ENCODE data around the gene ST7. TPM values are rescaled to one million over a fixed set of nuclear protein-coding genes. Genes with fewer than 3 reads are reported as not detected.
A peak's percentile ranks its signal among the peaks of the same experiment; 100 is the strongest.
"Not testable (repeated sequence)": the region's sequence is repeated elsewhere in the genome, so short reads cannot be mapped to it uniquely, and the experiment has no call there.

ST7 gene
- total RNA-seq, 1 experiment from 2014 or later = 14.7 TPM

DNA sequence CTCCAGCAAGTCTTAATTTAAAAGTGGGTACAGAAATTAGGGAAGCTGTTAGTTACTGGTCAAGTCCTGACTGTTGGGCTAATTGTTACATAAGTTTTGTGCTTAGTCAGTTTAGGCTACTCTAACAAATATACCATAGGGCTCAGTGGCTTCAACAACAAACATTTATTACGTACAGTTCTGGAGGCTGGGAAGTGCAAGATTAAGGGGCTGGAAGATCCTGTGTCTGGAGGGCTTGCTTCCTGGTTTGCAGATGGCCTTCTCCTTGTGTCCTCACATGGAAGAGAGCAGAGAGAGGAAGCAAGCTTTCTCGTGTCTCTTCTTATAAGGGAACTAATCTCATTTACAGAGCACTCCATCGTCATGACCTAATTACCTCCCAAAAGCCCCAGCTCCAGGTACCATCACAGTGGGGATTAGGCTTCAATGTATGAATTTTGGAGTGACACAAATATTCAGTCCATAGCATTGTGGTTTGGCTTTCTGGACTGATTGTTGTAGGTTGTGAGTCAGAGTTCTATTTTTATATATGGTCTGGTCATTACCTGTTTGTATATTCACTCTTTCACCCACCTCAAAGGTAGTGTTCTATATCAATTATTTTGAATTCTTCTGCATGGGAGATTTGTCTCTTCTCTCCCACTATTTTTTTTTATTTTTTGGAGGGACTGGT is 17.1 kb downstream of the ST7 start:
- in situ Hi-C loops (cut with HindIII; ENCODE audit: low sequenced_read_pairs) = no loop called here

DNA sequence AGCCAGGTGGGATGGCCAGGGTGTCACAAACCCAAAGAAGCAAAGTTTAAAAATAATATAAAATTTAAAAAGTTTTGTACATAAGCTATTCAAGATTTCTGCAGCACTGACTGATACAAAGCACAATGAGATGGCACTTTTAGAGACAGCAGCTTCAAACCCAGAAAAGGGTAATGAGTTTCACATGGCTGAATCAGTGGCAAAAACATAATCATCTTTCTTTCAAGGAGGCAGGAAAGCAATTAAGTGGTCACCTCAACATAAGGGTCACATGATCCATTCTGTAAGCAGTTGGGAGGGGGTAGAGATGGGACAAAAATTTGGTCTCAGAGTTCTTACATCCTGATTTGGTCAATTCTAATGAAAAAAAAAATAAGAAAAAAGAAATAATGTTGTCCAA is 17.9 kb downstream of the ST7 start:
- in situ Hi-C loops (cut with HindIII; ENCODE audit: low sequenced_read_pairs); DNase-seq (ENCODE audit: low spot score): not testable (repeated sequence)

More for the DNA sequence above, 17.1 kb downstream of the ST7 start:
- no peak for DNase-seq (ENCODE audit: low spot score)

DNA sequence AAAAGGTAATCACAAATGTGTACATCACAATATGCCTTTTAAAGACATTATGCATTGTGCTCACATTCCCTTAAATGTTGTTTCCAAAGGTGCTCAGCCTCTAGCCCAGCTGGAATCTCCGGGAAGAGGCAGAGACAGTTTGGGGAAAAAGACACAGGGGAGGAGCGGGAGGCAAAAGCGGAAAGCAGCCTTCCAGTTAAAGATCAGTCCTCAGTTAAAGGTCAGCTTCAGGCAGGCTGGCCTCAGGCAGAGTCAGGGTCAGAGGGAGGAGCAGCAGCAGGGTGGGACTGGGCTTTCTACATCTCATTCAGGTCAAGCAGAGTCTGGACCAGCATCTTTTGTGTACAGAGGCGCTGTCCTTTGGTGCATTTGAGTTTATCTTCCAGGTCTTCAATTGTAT is 18.6 kb downstream of the ST7 start:
- DNase-seq (ENCODE audit: low spot score) = no peak
- in situ Hi-C loops (cut with HindIII; ENCODE audit: low sequenced_read_pairs) = no loop called here

DNA sequence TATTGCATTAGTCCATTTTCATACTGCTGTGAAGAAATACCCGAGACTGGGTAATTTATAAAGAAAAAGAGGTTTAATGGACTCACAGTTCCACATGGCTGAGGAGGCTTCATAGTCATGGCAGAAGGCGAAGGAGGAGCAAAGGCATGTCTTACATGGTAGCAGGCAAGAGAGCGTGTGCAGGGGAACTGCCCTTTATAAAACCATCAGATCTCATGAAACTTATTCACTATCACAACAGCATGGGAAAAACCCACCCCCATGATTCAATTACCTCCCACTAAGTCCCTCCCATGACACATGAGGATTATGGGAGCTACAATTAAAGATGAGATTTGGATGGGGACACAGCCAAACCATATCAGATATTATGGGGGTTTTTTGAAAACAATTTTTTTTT is 21.7 kb downstream of the ST7 start:
- DNase-seq (ENCODE audit: low spot score); in situ Hi-C loops (cut with HindIII; ENCODE audit: low sequenced_read_pairs): not testable (repeated sequence)

DNA sequence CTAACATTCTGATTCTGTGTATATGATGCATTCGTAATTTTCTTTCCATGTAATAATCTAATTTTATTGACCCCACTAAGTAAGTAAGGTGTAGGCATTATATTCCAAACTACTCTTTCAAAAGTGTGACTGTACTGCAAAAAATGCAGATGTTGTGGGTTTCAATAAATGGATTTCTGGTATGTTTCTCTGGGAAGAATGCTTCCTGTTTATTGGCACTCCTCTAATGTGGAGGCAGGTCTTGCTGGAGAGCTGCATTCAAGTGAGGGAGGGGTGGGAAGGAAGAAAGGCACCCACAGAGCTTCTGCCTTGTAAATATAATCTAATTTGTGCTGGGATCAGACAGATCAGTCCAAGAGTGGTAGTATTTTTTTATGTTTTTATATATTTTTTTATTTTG is 23.9 kb downstream of the ST7 start:
- no peak for DNase-seq (ENCODE audit: low spot score)
- in situ Hi-C loops (cut with HindIII; ENCODE audit: low sequenced_read_pairs) = no loop called here

DNA sequence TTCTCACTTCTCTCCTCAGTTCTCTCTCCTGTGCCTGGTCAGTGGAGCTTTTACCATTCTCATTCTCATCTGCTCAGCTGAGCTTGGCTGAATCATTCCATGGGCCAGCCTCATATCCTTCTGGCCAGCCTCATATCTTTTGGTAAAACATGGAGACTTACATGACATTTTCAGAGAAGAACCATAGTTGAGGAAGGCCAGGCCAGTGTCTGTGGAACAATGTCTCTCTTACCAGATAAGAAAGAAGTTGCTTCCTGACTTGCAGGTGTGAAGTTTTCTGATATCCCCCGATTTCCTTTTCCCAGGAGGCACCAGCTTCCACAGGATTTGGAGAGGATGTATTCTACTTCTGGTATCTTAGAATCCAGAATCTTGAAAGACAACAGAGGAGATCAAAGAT is 24.7 kb downstream of the ST7 start:
- DNase-seq (ENCODE audit: low spot score) = no peak
- in situ Hi-C loops (cut with HindIII; ENCODE audit: low sequenced_read_pairs) = no loop called here

DNA sequence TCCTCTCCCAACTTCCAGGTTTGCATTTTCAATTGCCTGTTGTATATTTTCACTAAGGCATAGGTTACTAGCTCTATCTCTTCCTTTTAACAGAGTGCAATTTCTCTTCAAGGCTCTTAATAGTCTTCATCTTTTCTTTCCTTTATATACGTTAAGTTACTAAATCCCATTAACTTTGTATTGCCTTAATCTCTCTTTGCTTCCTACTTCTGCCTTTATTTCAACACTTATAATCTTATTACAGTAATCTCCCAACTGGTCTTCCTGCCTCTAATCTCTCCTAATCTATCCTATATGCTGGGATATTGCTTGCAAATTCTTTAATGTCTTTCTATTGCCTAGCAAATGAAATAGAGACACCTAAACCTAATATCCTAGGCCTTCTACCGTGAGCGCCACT is 26.1 kb downstream of the ST7 start:
- in situ Hi-C loops (cut with HindIII; ENCODE audit: low sequenced_read_pairs) = no loop called here
- no peak for DNase-seq (ENCODE audit: low spot score)

DNA sequence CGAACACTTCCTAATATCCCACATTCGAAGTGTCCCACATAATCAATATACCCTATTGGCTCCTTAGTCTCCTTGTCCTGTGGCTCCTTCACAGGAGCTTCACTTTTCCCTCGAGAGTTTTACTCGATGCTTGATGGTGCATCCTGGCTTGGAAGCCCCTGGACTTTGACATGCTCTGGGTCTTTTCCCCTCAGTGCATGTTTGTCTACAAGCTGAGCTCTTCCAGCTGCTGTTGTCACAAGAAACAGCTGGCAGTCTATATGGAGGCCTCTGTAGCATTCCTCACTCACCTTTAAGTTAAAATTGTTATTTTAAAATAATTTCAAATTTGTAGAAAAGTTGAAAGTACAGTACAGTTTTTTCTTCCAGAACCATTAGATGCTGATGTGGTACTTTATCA is 27.1 kb downstream of the ST7 start:
- DNase-seq (ENCODE audit: low spot score) = no peak
- in situ Hi-C loops (cut with HindIII; ENCODE audit: low sequenced_read_pairs) = no loop called here

DNA sequence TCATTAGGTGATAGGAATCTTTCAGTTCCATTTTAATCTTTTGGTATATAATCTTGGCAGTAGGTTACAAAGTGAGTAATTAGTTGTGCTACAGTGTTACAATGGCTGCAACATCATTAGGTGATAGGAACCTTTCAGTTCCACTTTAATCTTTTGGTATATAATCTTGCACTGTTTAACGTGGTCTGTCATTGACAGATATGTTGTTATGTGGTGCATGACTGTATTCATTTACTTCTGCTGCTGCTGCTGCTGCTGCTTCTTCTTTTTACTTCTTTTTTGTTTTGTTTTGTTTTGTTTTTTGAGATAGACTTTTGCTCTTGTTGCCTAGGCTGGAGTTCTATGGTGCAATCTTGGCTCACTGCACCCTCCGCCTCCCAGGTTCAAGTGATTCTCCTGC is 28.6 kb downstream of the ST7 start:
- in situ Hi-C loops (cut with HindIII; ENCODE audit: low sequenced_read_pairs) = no loop called here
- DNase-seq (ENCODE audit: low spot score) = no peak

DNA sequence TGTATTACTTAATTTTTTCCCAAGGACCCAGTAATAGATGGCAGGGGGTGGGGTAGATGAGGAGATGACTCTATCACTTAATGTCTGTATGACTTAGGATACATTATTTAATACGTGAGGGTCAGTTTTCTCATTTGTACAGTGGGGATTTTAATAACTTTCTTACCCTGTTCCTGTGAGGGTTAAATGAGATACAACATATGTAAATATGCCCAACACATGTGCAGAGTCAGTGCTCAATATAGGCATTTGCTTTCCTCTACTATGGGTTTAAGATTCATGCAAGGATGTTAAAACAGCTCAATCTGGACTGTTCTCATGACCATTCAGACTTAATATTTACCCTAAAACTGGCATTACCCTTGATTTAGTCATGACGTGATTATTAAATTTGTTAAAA is 31.2 kb downstream of the ST7 start:
- in situ Hi-C loops (cut with HindIII; ENCODE audit: low sequenced_read_pairs) = no loop called here
- no peak for DNase-seq (ENCODE audit: low spot score)

DNA sequence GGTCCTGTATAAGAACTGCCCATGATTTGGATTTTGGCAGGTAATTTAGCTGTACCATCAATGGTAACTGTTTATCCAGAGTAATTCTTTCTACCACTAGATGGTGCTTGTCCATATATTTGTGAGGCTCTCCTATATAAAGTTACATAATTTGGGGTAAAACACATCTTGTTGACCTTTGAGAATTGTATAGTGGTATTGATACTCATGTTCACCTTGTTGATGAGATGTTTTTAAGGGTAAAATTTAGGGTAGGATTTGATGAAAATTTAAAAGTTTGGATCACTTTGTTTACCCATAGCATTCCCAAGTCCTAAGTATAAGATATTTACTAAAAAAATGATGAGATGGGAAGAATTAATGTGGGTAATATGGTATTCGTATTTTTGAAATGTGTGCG is 31.6 kb downstream of the ST7 start:
- peak; percentile 75 for DNase-seq (ENCODE audit: low spot score)
- in situ Hi-C loops (cut with HindIII; ENCODE audit: low sequenced_read_pairs) = no loop called here

DNA sequence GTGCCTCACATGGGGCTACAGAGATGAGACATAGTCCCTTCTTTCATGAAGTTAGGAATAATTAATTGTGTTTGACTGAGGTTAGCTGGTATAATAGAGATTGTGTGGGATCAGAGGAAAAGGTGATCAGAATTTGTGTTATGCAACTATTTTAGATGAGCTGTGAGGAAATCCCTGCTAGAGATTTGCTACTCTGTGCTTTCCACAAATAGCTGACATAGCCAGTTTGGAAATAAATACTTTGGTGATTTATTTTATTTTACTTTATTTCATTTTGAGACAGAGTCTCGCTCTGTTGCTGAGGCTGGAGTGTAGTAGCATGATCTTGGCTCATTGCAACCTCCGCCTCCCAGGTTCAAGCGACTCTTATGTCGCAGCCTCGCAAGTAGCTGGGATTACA is 32.3 kb downstream of the ST7 start:
- in situ Hi-C loops (cut with HindIII; ENCODE audit: low sequenced_read_pairs) = no loop called here
- DNase-seq (ENCODE audit: low spot score) = no peak

DNA sequence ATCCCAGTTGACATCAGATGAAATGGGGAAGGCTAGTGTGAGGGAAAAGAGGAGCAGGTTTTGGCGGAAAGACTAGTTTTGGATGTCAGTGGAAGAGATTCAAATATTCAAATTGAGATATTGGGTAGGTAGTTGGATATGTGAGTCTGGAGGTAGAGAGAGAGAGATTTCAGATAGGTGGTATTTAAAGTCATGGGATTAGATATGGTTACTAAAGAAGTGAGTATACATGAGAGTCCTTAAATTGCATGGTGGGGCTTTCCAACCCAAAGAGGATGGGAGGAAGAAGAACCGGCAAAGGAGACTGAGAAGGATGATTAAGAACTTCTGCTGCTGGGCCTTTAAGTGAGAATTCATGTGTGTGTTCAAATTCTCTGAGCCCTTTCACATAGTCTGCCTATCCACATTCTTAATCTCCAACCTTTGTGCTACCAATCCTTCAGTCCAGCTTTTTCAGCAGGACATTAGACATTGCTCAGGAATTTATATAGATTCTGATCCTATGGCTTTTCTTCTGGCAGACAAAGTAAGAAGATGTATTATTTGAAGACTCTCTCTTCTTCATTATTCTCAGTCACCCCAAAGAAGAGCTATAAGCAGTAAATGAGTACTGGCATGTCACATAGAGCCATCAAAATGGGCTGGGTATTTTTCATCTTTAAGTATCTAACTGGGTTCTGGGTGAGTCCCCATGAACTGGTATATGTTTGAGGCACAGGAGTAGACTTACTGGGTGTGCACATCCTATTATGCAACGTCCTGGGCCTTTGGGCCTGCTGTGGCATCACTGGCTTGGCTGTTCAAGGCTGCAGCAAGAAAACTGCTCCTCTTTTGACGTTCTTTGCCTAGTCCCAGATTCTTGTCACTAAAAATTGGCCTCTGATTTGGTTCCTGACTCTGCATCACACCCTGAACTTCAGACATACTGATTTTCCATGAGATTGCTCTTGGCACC is 33.6 kb downstream of the ST7 start:
- in situ Hi-C loops (cut with HindIII; ENCODE audit: low sequenced_read_pairs) = no loop called here
- no peak for DNase-seq (ENCODE audit: low spot score)

DNA sequence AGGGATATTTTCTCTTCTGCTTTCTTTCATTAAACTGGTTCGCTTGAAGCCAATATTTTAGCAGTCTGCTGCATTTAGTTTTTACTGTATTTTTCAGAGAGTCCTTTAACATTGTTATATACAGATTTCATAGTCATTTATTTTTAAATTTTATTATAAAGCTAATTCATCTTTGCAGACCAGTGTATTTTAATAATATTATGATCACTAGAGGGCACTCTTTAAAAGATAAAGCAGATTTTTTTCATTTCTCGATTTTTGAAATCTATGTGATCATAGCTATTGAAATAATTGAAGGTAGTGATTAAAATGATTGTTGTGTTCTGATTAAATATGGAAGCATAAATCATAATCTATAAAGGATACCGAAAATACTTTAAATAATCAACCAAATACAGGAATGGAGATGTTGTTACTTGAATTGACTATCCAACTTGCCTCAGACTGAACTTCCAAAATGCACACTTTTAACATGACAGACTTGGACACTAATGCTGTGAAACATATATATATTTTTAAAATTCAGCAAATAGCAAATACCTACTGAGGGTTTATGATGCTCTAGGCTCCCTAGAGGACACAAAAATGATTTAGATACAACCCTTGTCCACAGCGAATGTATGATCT is 35.2 kb downstream of the ST7 start:
- in situ Hi-C loops (cut with HindIII; ENCODE audit: low sequenced_read_pairs) = no loop called here
- DNase-seq (ENCODE audit: low spot score) = peak; percentile 44

DNA sequence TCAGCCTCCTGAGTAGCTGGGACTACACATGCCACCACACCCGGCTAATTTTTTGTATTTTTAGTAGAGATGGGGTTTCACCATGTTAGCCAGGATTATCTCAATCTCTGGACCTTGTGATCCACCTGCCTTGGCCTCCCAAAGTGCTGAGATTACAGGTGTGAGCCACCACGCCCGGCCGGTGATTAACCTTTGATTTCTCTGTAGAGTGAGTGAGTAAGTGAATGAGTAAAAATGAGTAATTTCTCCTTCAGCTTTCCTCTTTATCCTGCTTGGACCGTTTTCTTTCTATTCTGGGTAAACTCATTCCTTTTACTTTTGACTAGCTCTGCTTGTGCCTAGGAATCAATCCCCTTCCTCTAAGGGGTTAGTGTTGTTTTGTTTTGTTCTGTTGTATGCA is 36.8 kb downstream of the ST7 start:
- in situ Hi-C loops (cut with HindIII; ENCODE audit: low sequenced_read_pairs) = no loop called here
- DNase-seq (ENCODE audit: low spot score) = no peak

DNA sequence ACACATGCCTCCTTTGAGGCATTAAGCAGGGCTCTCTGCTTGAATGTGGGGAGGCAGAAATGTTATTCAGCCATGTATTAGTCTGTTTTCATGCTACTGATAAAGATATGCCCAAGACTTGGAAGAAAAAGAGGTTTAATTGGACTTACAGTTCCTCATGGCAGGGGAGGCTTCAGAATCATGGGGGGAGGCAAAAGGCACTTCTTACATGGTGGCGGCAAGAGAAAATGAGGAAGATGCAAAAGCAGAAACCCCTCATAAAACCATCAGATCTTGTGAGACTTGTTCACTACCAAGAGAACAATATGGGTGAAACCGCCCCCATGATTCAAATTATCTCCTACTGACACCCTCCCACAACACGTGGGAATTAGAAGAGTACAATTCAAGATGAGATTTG is 37.9 kb downstream of the ST7 start:
- no peak for DNase-seq (ENCODE audit: low spot score)
- in situ Hi-C loops (cut with HindIII; ENCODE audit: low sequenced_read_pairs) = no loop called here

DNA sequence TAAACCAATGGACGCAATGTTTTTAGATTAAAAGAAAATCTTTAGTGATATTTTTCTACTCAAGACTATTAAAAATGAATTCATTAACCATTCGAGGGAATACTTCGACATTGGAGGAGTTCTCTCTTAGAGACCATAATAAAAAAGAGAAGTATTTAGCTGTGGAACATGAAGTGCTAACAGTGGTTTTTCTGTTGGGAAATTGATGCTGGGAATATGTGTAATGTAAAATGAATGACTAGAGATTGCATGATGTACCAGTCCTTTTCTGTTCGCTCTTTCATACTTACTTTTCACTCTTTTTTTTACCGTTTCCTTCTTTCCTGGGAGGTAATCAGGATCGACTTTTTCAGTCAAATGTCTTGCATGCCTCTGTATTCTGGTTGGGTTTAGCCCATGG is 41.3 kb downstream of the ST7 start:
- in situ Hi-C loops (cut with HindIII; ENCODE audit: low sequenced_read_pairs) = no loop called here
- DNase-seq (ENCODE audit: low spot score) = no peak

DNA sequence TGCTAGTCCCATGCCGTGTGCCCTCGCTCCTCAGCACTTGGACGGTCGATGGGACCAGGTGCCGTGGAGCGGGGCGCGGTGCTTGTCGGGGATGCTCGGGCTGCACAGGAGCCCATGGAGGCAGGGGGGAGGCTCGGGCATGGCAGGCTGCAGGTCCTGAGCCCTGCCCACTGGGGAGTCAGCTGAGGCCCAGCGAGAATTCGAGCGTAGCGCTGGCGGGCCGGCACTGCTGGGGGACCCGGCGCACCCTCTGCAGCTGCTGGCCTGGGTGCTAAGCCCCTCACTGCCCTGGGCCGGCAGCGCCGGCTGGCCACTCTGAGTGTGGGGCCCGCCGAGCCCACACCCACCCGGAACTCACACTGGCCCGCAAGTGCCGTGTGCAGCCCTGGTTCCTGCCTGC is 44.7 kb downstream of the ST7 start:
- in situ Hi-C loops (cut with HindIII; ENCODE audit: low sequenced_read_pairs) = no loop called here
- no peak for DNase-seq (ENCODE audit: low spot score)

DNA sequence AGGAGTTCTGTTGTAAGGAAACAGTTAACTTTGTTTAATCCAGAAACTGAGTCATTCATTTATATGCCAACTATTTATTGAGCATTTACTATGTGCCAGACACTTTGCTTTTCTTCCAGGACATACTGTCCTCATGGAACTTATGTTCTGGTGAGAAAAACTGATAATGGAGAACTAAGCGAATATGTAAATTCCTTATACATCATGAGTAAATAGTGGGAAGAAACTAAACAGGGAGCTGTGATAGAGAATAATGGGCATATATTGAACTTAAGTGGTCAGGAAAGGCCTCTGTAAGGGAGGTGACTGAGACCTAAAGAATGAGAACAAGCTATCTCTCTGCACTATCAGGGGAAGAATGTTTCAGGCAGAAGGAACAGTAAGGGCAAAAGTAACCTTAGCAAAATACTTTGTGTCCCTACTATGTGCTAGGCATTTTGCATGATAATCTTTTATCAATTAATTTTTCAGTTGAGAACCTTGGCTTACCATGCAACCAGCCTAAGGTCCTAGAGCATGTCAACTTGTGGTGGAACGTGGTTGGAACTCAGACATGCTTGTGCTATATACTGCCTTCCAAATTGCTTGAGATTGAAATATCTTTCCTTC is 45.4 kb downstream of the ST7 start:
- in situ Hi-C loops (cut with HindIII; ENCODE audit: low sequenced_read_pairs) = no loop called here
- no peak for DNase-seq (ENCODE audit: low spot score)

DNA sequence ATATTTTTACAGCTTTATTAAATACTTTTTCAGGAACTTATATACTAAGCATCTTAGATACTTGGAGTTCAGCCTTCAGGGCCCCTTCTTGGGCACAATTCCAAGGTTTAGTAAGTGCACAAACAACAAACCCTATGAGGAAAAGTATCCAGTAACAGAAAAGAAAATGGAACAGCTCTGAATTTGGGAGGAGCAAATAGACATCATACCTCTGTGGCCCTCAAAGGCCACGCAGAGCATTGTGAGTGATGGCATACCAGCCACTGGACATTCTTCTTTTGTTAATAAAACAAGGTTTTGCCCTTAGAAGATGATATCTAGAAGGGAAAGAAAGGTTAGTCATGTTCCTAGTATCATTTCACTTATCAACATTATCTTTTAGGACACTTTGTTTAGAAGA is 46.0 kb downstream of the ST7 start:
- in situ Hi-C loops (cut with HindIII; ENCODE audit: low sequenced_read_pairs) = no loop called here
- DNase-seq (ENCODE audit: low spot score) = no peak
